ENCODE data around the gene KIR2DL4.
"Not testable (repeated sequence)": the region's sequence is repeated elsewhere in the genome, so short reads cannot be mapped to it uniquely, and the experiment has no call there.

Gene KIR2DL4

DNA sequence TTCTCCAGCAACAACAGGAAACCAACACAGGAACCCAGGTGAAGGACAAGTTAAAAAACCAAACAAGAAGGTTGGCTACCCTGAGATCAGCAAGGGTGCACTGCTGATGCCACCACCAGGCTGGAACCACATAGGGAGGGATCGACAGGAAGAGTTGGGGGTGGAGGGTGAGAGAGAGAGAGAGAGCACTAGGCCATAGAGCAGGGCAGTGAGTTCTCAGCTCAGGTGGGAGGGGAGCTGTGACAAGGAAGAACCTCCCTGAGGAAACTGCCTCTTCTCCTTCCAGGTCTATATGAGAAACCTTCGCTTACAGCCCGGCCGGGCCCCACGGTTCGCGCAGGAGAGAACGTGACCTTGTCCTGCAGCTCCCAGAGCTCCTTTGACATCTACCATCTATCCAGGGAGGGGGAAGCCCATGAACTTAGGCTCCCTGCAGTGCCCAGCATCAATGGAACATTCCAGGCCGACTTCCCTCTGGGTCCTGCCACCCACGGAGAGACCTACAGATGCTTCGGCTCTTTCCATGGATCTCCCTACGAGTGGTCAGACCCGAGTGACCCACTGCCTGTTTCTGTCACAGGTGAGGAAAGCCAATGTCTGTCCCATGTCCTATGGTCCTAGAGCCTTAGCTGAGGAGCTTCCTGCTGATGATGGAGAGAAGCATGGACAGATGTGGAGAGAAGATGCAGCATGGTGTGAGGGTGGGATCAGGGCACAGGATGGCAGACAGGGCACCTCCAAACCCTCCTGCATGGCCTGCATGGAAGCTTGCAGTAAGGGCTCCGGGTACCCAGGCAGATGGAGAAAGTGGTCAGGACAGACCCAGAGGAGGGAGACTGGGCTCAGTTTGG lies 2.5 kb downstream of the KIR2DL4 start:
- DNase-seq = no peak

- no peak for DNase-seq
Observed at GRCh38 chr19:54806516-54806838, 3.1 kb downstream of the KIR2DL4 start.

DNA sequence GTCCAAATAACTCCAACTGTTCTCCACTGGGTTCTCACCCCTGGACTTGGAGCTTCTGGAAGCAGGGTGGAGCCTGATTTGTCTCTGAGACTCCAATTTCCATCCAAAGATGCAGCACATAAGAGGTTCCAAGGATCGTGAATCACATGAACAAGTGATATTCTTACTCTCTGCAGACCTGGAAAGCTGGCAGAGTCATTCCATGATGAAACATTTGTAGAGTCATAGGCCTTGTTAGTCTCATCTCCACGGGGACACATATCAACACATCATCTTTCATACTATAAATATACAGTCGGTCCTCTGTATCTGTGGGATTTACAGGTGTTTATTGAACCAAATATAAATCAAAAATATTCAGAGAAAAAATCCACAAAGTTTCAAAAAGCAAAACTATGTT lies 11.2 kb downstream of the KIR2DL4 start:
- not testable (repeated sequence) for DNase-seq

DNA sequence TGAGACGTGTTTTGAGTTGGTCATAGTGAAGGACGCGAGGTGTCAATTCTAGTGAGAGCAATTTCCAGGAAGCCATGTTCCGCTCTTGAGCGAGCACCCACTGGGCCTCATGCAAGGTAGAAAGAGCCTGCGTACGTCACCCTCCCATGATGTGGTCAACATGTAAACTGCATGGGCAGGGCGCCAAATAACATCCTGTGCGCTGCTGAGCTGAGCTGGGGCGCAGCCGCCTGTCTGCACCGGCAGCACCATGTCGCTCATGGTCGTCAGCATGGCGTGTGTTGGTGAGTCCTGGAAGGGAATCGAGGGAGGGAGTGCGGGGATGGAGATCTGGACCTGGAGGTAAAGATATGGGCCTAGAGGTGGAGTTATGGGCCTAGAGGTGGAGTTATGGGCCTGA lies 12.8 kb downstream of the KIR2DL4 start, which contains the start of gene KIR3DL1:
Gene KIR3DL1, plus strand, starts transcription at position 218 of the 400 bp plus-strand sequence.
- not testable (repeated sequence) for DNase-seq

- no peak for DNase-seq
Observed at GRCh38 chr19:54817670-54818536, 14.5 kb downstream of the KIR2DL4 start.

DNA sequence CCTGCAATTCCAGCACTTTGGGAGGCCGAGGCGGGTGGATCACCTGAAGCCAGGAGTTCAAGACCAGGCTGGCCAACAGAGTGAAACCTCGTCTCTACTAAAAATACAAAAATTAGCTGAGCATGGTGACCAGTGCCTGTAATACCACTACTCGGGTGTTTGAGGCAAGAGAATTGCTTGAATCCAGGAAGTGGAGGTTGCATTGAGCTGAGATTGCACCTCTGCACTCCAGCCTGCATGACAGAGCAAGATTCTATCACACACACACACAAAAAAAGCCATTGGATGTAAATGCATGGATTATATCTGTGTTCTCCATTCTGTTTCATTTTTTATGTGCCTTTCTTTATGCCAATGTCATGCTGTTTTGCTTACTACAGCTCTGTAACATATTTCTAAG lies 21.0 kb downstream of the KIR2DL4 start:
- DNase-seq = not testable (repeated sequence)

DNA sequence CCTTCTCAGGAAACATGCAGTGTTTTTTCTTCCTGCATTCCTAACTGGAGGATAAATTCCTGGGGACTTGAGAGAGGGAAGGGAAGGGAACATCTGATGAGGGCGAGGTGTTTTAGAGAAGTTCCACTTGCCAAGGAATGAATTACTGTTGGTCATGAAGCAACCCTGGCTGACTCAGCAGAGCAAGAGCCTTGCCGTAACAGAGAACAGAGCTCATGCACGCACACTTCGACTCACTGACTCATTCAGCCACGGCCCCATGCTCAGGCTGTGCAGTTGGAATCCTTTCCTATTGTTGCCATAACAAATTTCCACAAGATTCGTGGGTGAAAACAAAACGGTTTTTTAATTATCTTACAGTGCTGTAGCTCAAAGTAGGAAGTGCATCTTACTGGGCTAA lies 21.9 kb downstream of the KIR2DL4 start:
- DNase-seq = not testable (repeated sequence)

- DNase-seq = not testable (repeated sequence)
Observed at GRCh38 chr19:54828064-54828463, 24.7 kb downstream of the KIR2DL4 start.

DNA sequence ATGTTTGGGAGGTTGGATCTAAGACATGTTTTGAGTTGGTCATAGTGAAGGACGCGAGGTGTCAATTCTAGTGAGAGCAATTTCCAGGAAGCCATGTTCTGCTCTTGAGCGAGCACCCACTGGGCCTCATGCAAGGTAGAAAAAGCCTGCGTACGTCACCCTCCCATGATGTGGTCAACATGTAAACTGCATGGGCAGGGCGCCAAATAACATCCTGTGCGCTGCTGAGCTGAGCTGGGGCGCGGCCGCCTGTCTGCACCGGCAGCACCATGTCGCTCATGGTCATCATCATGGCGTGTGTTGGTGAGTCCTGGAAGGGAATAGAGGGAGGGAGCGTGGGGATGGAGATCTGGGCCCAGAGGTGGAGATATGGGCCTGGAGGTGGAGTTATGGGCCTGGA lies 29.1 kb downstream of the KIR2DL4 start, which contains the start of gene KIR2DS4:
Gene KIR2DS4, plus strand, starts transcription at position 181 of the 400 bp plus-strand sequence.
- not testable (repeated sequence) for DNase-seq

DNA sequence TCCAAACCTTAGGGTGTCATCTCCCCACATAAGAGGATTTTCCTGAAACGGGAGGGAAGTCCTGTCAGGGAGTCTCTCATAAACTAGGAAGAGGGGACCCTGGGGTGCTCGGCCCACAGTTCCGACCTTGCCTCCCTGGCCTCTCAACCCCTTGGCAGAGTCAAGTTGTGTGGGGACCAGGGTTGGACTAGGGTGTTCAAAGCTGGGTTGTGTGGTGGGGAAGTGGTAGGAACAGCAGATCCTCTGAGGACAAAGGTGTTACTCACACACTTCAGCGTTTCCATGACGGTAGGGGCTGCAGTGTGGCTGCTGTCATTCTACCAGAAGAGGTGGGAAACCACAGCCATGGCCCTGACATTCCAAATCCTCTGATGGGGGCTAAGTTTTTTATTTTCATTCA lies 31.7 kb downstream of the KIR2DL4 start:
- DNase-seq = not testable (repeated sequence)

DNA sequence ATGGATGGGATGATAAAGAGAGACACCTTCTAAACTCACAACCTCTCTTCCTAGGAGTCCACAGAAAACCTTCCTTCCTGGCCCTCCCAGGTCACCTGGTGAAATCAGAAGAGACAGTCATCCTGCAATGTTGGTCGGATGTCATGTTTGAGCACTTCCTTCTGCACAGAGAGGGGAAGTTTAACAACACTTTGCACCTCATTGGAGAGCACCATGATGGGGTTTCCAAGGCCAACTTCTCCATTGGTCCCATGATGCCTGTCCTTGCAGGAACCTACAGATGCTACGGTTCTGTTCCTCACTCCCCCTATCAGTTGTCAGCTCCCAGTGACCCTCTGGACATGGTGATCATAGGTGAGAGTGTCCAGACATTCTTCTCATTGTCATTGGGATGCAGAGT lies 34.1 kb downstream of the KIR2DL4 start:
- not testable (repeated sequence) for DNase-seq

- DNase-seq = not testable (repeated sequence)
Observed at GRCh38 chr19:54843171-54843570, 39.8 kb downstream of the KIR2DL4 start.

- not testable (repeated sequence) for DNase-seq
Observed at GRCh38 chr19:54850061-54850640, 46.7 kb downstream of the KIR2DL4 start, which contains the start of gene KIR3DL2. Gene KIR3DL2 (plus strand): TSS chr19:54850443. CDS start chr19:54850476, 33 bp downstream.

GRCh38 chr19:54850930-54851329 lies 47.5 kb downstream of the KIR2DL4 start:
- no peak for DNase-seq

- no peak for DNase-seq
Observed at GRCh38 chr19:54851353-54851752, 47.9 kb downstream of the KIR2DL4 start.

DNA sequence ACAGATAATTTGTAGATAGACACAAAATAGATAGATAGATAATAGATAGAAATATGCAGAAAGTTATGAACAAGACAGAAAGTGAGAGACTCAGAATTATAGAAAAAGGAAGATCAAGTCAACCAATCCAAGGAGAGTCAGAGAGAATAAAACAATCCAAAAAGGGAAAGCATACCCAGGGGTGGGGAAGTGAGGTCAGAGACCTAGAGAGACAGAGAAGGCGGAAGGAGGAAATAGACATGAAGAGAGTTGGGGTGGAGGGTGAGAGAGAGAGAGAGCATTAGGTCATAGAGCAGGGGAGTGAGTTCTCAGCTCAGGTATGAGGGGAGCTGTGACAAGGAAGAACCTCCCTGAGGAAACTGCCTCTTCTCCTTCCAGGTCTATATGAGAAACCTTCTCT lies 51.8 kb downstream of the KIR2DL4 start:
- not testable (repeated sequence) for DNase-seq

DNA sequence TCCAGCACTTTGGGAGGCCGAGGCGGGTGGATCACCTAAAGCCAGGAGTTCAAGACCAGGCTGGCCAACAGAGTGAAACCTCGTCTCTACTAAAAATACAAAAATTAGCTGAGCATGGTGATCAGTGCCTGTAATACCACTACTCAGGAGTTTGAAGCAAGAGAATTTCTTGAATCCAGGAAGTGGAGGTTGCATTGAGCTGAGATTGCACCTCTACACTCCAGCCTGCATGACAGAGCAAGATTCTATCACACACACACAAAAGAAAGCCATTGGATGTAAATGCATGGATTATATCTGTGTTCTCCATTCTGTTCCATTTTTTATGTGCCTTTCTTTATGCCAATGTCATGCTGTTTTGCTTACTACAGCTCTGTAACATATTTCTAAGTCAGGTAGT lies 55.1 kb downstream of the KIR2DL4 start:
- not testable (repeated sequence) for DNase-seq

- DNase-seq = not testable (repeated sequence)
Observed at GRCh38 chr19:54859421-54859820, 56.0 kb downstream of the KIR2DL4 start.

DNA sequence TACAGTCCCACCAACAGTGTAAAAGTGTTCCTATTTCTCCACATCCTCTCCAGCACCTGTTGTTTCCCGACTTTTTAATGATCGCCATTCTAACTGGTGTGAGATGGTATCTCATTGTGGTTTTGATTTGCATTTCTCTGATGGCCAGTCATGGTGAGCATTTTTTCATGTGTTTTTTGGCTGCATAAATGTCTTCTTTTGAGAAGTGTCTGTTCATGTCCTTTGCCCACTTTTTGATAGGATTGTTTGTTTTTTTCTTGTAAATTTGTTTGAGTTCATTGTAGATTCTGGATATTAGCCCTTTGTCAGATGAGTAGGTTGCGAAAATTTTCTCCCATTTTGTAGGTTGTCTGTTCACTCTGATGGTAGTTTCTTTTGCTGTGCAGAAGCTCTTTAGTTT lies 60.0 kb downstream of the KIR2DL4 start:
- DNase-seq = not testable (repeated sequence)
